Measurements from ENCODE around the gene RCL1.
"Not testable (repeated sequence)": the region's sequence is repeated elsewhere in the genome, so short reads cannot be mapped to it uniquely, and the experiment has no call there.

The RCL1 gene

GRCh38 chr9:4792572-4793458, at the start of gene RCL1:
Gene RCL1, plus strand, starts transcription at chr9:4792944. Its CDS starts 148 bp downstream, at chr9:4793092.
- DNase-seq: peak; percentile 96

- no peak for DNase-seq
These were observed 49.4 kb upstream of the RCL1 start for GRCh38 chr9:4743131-4743875.

- DNase-seq: no peak
These were observed 46.3 kb upstream of the RCL1 start for GRCh38 chr9:4746278-4747030.

- DNase-seq: no peak
These were observed 44.1 kb upstream of the RCL1 start for GRCh38 chr9:4748612-4749011.

GRCh38 chr9:4750023-4750673, 42.6 kb upstream of the RCL1 start:
- peak; percentile 60 for DNase-seq

- not testable (repeated sequence) for DNase-seq
These were observed 38.2 kb upstream of the RCL1 start for GRCh38 chr9:4754530-4754929.

- no peak for DNase-seq
These were observed 37.6 kb upstream of the RCL1 start for GRCh38 chr9:4755026-4755609.

GRCh38 chr9:4756420-4756819, 36.3 kb upstream of the RCL1 start:
- no peak for DNase-seq

GRCh38 chr9:4760122-4760521, 32.6 kb upstream of the RCL1 start:
- no peak for DNase-seq

GRCh38 chr9:4762108-4762885, 30.4 kb upstream of the RCL1 start:
- DNase-seq: peak; percentile 84

- DNase-seq: peak; percentile 16
These were observed 29.7 kb upstream of the RCL1 start for GRCh38 chr9:4762886-4763541.

- DNase-seq: no peak
These were observed 28.7 kb upstream of the RCL1 start for GRCh38 chr9:4764033-4764432.

- DNase-seq: no peak
These were observed 24.1 kb upstream of the RCL1 start for GRCh38 chr9:4768681-4769080.

- DNase-seq: no peak
These were observed 23.2 kb upstream of the RCL1 start for GRCh38 chr9:4769321-4770080.

GRCh38 chr9:4771788-4772187, 21.0 kb upstream of the RCL1 start:
- DNase-seq: no peak

- DNase-seq: no peak
These were observed 18.5 kb upstream of the RCL1 start for GRCh38 chr9:4774209-4774608.

GRCh38 chr9:4774958-4775357, 17.8 kb upstream of the RCL1 start:
- DNase-seq: not testable (repeated sequence)

- no peak for DNase-seq
These were observed 12.1 kb upstream of the RCL1 start for GRCh38 chr9:4780651-4781050.

GRCh38 chr9:4781408-4781807, 11.3 kb upstream of the RCL1 start:
- DNase-seq: no peak

- not testable (repeated sequence) for DNase-seq
These were observed 9.6 kb upstream of the RCL1 start for GRCh38 chr9:4783191-4783590.
